NT2/D1 (cell line): ENCODE measurements around the gene QKI.

Source experiments
- SUZ12 ChIP-seq: IDR thresholded peaks from 2 replicates; pipeline ENCODE4 v1.6.1; 2011; ENCODE audit not compliant: insufficient read length, insufficient read depth; ENCODE audit errors: extremely low read depth
- ZNF274 ChIP-seq: IDR thresholded peaks from 2 replicates; pipeline ENCODE4 v1.6.1; 2011; ENCODE audit warnings: mild to moderate bottlenecking, low read depth, low read length

GRCh38 chr6:163417595-163417994, 3.1 kb downstream of the QKI start:
- TF ChIP-seq ZNF274, result no peak
- no peak for TF ChIP-seq SUZ12
